HG03521 (cell line): ENCODE results near the gene HAPLN3.

Experiments
- ATAC-seq: cut with Tn5 transposase; IDR thresholded peaks from one replicate; pipeline ENCODE4 v1.9.1; 2021; ENCODE audit warnings: mild to moderate bottlenecking, moderate library complexity; ENCODE audit not compliant: unreplicated experiment

The HAPLN3 gene

DNA sequence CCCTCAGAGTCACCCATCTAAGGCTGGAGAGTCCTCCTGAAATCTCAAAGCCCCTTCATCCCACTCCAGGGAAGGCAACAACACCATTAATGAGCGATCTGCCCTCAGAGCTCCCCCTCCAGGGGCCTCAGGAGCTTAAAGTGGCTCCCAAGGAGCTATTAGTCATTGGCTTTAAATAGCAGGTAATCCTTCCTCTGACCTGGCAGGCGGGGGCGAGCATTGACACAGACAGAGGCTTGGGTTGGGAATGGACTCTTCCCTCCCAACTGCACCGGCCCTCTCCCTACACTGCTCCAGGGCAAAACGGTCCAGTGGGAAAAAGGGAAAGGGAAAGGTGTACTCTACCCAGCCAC, 16.4 kb upstream of the HAPLN3 start:
- no peak for ATAC-seq

DNA sequence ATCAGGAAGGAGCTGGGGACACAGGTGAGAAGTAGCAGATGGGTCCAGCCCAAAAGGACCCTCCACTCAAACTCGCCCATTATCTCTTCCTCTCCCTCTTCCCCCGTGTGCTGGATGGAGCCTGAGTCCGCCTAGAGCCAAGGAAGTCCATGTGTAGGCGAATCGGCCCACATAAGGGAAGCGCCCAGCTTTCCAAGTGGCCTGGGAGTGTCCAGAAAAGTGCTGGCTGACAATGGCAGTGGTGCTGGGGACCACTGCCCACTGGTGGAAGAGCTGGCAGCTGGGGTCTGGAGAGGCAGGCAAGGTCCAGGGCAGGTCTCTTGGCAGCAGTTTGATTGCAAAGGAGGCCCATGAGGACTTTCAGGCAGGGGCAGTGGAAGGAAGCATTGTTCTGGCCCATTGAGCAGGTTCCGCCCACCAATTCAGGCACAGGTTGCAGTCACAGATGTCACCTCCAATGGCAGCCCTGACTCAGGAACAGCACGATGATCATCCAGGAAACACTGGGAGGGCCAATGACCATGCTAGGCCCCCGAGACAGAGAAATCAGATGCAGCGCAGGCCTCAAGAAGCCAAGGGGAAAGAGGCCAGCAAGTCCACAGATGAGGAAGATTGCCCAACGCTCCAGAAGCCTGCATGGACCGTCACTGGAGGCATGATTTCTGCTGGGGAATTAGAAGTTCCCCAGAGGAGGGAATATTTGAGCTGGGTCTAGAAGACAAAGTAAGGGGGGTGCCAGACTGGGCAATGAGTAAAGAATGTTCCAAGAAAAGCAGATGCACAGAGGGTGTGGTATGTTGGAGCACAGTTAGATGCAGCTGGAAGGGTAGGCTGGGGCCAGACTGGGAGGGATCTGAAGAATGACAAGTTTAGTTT, 14.8 kb upstream of the HAPLN3 start:
- no peak for ATAC-seq

DNA sequence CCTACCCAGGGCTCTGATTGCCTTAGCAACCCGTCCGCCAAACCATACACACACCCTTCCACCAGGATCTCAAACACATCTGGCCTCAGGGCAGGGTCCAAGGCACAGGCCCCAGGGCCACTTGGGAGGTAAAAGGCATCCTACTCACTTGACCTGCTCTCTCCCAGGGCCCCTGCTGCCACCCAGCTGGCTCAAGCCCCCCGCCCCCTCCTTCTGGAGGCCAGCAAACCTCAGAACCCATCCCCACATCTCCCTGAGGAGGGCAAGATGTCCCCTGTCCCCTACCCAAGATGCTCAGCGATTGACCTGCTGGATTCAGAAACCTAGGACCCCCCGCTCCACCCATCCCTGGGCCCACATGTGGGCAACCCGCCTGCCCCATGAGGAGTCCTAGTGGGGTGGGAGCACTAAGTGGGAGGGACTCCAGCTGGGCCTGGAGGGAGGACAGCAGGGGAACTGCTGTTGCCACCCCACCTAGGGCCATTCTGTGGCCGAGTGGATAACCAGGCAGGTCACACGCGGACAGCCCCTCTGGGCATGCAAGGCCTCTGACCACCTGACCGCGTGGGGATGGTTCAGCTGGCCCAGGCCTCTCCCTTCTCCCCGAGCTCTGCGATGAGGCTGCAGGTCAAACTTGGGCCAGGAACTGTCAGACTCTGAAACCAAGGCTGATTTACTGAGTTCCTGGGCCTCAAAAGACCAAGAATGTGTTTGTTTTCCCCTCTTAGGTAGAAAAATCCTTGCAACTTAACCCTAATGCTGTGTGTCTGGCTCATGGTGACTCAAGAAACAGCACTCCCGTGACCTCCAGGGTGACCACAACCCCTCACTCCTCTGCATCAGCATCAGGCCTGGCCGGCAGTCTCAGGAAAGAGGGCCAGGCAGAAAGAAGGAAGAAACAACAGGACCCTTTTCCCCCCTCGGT, 13.6 kb upstream of the HAPLN3 start:
- no peak for ATAC-seq

DNA sequence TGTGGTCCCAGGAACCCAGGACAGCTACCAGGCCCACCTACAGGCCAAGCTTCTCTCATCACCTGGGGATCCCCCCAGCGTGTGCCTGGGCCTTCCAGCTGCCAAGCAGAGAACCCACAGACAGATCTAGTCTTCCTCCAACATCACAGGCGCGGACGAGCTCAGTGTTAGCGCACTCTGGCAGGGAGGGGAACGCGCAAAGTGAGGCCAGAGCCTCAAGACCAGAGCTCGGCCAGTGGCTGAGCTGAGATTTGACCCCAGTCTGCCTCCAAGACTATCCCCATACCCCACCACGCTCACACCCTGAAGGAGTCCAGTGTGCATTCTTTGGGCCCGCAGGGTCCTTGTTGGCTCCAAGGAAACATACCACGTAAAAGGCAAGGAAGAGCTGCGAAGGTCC, 12.8 kb upstream of the HAPLN3 start:
- ATAC-seq = no peak

DNA sequence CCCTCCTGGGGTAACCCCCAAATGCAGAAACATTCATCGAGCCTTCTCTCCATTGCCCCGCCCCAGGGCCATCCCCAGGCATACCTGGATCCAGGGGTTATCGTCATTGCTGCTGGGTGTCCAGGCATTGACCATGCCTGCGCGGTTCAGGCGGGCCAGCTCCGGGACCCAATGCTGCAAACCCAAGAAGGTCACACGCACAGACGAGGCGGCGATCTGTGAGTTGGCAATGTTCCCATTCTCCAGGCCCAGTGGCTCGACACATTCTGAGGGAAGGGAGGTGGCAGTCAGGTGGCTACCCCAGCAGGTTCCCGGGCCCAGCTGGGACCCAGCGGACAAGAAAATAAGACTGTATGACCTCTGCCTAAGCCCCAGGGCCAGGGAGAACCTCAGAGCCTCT, 11.8 kb upstream of the HAPLN3 start:
- no peak for ATAC-seq

DNA sequence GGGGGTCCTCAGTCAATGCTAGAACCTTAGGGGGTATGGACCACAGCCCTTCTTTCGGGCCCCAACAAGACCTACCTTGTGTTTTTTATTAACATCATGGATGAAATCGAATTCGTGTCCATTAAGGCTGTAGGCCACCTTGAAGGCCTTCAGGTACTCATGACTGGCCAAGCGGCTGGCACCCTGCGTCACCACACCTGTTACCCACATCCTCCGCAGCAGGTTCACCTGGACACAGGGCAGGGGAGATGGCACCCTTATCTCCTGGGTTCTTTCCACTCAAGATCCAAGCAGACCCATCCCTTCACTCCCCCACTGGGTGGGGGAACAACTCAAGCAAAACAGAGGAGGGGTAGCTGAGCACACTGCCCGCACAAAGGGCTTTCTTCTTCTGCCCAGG, 11.2 kb upstream of the HAPLN3 start:
- ATAC-seq = no peak

DNA sequence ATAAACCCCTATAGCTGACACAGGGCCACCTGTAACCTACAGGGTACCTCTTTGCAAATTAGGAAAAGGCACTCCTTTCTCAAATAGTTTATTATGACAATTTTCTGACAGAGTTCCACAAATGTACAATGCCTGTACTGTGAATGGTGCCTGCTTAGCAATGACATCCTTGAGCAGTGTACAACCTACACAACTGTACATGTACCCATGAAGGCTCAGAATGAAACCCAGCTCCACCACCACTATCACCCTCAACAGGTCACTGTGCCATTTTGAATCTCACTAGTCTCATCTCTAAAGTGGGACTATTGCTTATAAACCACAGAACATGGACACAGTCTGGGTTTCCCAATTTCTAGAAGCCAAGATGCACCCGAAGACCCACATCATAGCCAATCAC, 10.8 kb upstream of the HAPLN3 start:
- no peak for ATAC-seq

DNA sequence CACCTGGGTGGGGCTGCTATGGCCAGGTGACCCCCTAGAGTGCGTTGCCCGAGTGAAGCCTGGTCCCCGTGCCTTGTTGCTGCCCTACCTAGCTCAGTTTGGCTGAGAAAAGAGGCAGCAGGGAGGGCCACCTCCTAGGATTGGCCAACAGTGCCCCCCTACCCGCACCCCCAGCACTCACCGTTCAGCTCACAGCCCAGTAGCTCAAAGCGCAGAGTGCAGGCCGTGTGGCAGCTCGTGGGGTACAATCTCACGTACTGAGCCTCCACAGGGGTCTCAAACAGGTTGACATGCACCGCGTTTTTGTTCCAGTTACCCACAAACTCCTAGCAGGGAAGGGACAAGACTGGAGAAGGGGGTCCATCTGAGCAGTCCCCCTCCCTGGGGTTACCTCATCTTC, 10.2 kb upstream of the HAPLN3 start:
- ATAC-seq = no peak

DNA sequence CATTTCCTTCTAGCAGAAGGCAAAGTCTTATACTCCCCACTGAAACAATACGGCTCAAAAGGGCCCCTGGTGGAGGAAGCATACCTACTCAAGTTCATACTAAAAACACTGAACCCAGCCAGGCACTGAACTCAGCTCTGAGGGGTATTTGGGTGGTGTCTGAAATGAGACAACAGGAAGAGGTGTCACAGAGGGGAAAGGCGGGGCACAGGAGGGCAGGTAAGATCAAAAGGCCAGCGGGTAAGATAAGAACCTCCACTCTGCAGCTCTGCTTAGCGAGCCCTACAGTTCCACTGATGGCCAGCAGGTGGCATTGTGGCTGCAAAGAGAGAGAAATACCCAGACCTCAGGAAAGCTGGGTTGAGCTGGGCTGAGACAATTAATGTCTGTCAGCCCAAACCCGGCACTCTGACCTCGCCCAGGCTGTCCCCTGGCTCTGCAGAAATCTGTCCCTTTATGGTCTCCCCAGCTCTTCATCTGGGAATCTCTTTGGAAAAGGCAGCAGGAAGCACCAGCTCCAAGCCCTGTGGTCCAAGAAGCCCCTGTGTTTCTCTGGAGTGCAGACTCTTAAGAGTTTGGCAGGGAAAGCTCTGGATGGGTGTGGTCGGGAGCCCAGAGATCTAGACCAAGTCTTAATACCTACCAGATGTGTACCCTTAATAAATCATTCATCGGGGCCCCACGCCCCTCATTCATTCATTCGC, 9.4 kb upstream of the HAPLN3 start:
- ATAC-seq = peak; percentile 76

DNA sequence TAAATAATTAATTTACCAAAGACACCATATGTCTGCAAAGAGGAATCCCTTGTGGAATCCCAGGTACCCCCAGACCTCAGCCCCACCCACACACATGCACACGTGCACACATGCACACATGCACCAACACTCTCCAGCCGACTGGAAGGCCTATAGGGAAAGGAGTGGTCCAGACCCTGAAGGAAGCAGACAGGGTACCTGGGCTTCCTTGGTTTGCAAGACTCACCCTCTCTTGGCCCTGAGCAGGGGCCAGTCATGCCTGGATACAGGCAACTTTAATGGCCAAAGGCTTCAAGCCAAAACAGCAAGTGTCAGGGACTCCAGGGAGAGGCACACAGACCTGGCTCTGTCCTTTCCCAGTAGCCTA, 8.9 kb upstream of the HAPLN3 start:
- ATAC-seq = no peak

DNA sequence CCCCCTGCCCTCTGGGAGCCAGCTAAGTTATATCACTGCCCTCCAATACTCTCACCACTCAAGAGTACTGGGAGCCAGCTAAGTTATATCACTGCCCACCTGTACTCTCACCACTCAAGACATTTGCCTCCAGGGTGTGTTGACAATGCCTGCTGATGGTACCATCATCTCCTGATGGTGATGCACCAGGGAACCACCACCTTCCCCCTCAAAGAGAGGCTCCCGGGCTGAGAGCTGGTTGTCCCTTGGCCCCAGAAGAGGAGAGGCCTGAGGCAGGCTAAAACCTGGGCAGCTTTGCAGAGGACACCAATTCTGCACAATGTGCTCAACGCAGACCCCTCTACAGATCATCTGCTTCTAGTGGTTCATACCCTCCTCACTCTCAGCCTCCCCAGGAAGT, 7.5 kb upstream of the HAPLN3 start:
- ATAC-seq = no peak

DNA sequence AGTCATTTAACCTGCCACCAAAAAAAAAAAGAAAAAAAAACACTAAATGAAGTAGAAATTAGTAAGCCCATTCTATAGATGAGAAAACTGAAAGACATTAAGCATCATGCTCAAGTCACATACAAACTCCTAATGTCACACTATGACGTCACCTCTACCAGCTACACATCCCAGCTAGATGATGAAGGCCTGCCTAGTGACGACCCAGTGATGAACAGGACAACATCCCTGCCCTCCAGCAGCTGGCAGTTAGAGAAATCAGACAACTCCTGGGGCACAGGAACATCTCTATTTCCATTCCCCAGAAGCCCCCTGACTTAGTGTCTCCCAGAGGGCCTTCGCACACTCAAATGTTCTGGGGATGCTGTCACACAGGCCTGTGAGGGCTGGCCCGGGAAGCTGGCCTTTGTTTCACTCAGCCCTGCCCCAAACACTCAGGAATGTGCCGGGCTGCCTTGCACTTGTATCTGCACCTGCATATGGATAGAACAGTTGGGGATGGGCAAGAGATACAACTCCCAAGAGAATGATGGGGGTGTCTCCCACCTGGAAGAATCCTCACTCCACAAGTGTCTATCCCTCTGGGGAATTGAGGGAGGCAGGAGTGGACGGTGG, 7.0 kb upstream of the HAPLN3 start:
- ATAC-seq = no peak

DNA sequence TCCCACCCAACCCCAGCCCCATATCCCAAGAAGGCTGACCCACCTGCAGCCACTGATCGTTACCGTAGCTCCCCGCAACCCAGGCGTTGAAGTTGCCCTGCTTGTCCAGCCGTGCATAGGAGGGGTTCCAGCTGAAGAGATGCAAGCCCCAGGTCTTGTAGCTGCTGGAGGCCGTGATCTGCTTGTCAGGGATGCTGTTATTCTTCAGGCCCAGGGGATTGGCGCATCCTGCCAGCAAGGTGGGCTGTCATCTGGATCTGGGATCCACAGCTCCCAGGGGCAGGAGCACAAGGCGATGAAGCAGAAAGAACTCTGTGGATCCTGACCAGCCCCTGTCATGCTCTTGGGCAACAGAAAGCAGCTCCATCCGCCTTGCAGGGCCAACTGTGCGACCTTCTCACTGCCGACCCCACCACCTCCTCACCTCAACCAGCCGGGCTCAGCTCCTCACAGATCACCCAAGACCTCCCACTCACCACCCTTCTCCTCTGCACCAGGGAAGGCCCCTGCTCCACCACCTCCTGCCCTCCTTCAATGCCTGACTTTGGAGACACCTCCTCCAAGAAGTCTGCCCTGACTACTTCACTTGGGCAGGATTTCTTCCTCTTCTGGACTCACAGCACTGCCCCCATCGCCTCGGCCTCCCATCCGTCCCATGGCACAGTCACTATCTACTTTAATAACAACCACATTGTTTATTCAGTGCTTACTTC, 6.3 kb upstream of the HAPLN3 start:
- ATAC-seq = no peak

DNA sequence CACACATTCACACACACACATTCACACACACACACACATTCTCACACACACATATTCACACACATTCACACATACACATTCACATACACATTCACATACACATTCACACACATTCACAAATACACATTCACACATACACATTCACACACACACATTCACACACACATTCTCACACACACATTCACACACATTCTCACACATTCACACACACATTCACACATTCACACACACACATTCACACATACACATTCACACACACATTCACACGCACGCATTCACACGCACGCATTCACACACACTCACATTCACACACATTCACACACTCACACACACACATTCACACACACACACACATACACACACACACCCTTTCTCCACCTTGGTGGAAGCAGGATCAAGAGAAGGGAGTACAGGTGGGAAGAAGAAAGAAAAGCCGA, 5.7 kb upstream of the HAPLN3 start:
- ATAC-seq = no peak

DNA sequence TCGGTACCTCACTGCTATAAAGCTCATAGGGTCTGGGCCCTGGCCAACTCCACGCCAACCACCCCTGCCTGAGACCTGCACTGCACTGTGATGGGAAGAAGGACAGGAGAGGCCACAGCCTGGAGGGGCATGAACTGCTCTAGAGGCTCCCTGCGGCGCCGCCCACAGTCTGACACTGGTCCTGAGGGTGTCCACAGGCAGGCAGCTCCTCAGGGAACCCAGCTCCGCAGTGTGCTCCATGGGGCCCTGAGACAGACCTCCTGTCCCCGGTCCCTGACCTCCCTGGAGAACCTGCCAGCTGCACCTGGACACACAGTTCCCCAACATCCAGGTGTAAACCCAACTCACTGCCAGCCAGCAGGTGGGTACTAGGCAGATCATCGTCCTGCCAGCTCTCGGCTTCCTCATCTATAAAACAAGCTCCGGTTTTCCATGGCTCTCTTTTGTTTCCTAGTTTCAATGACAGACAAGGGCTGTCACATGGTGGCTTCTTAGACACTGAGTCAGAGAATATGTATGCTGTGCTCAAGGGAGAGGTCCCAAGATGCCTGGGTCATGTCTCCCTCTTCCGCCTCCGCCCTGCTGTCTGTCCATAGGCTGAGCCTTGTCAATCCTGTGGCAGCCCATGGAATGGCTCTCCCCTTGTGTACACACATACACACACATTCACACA, 5.1 kb upstream of the HAPLN3 start:
- no peak for ATAC-seq

DNA sequence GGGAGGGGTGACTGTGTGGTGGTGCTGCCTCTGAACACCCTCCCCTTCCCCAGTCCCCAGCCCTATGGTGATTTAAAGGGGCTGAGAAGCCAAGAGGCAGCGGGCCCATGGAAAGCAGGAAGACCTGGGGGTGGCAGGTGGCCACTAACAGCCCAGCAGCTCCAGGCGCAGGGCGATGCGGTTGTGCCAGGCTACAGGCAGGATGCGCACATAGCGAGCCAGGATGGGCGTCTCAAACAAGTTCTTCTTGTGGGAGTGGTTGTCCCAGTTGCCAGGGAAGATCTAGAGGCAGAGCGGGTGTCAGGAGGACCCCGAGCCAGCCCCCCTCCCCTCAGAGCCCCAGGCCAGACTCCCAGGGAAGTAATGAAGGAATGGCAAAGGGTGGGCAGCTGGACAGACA, 3.9 kb upstream of the HAPLN3 start:
- no peak for ATAC-seq

DNA sequence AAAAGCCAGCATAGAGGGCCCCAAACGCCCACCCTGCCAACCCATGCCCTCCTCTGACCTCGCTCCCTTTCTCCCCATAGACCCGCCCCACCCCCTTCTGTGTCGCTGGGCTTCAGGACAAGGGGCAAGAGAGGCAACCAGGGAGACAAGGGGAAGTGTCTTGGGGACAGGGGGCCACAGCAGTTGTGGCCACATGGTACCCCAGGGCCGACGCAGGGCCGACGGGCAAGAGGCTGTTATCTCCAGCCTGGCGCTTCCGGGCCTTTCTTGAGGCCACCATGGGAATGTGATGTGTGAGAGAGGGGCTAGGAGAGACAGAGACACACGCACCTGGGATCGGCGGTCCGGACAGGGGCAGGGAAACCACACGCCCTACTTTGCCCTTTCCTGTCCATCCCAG, 3.4 kb upstream of the HAPLN3 start:
- ATAC-seq = no peak

DNA sequence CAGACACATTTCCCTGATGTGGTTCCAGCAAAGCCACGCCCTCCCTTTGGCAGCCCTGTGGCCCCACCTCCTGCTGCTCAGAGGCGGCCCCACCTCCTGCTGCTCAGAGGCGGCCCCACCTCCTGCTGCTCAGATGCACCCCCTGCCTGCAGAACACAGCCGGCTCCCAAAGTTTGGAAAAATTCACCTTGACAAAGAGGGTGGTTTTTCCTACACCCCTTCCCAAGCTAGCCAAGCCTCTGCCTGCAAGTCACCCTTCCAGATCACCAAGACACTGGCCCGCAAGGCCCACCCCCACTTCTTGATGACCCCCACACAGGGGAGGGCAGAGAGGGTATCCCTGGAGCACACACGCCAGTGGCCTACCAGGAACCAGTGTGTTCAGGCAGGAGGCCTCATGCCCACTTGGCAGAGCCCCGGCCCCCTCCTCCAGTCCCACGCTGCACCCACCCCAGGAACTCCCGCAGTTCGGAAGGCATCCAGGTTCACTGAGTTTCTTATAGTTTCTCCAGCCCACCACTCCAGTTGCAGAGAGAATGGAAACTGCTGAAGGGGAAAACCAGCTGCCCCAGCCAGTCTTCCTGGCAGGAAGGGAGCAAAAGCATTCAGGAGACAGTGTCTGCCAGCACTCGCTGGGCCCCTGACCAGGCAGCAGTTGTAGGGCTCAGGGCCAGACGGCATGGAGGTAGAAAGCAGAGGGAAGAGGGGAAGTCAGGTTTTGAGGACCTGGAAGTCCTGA, 2.3 kb upstream of the HAPLN3 start:
- no peak for ATAC-seq

DNA sequence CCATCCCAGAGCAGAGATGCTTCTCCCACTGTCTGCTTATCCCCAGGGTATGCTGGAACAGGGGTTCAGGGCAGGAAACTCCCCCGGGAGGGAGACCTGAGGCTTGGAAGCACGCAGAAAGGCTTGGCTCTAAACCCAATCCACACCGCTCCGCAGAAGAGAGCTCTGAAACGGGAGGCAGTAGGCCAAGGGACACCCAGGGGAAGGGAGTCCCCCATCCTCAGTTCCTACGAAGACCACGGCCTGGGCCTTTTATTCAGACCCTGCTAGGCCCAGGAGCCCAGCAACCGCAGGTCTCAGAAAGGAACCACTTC, 1.8 kb upstream of the HAPLN3 start:
- ATAC-seq = no peak
